Measurements from ENCODE around the gene ITGB7.

The ITGB7 gene, protein sequence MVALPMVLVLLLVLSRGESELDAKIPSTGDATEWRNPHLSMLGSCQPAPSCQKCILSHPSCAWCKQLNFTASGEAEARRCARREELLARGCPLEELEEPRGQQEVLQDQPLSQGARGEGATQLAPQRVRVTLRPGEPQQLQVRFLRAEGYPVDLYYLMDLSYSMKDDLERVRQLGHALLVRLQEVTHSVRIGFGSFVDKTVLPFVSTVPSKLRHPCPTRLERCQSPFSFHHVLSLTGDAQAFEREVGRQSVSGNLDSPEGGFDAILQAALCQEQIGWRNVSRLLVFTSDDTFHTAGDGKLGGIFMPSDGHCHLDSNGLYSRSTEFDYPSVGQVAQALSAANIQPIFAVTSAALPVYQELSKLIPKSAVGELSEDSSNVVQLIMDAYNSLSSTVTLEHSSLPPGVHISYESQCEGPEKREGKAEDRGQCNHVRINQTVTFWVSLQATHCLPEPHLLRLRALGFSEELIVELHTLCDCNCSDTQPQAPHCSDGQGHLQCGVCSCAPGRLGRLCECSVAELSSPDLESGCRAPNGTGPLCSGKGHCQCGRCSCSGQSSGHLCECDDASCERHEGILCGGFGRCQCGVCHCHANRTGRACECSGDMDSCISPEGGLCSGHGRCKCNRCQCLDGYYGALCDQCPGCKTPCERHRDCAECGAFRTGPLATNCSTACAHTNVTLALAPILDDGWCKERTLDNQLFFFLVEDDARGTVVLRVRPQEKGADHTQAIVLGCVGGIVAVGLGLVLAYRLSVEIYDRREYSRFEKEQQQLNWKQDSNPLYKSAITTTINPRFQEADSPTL

DNA sequence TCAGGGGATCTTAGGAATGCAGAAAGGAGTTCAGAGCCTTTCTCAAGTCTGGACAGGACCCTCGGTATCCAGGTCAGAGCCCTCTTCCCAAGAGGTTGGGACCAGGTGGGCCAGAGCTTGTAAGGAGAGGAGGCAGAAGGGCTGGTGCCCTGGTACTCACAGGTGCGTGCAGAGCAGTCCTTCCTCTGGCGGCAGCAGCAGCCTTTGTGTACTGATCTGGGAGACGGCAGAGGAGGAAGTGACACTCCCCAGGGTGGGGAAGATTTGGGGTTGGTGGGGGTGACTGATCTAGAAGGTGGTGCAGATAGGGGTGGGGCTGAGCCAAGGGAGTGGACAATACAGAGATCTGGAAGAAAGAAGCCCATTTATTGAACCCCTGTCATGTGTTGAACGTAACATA lies at the start of gene ITGB7:
Gene ITGB7 (minus strand): TSS at position 210 of the 400 bp plus-strand sequence. CDS start 6,808 bp downstream, outside the sequence.
- DNase-seq = no peak

DNA sequence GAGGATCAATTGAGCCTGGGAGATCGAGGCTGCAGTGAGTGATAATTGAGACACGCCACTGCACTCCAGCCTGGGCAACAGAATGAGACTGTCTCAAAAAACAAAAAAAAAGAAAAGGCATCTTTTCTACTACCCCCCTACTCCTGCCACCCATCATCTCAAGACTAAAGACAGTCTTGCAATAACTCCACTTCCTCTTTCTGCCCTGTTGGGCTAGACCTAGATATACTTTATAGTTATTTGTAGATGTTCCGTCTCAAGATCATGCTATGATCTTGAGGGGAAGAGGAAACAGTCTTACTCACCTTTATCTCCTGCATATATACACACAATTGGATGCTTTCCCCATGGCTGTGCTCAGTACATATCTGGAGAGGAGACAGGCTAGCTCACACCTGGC lies 48.9 kb upstream of the ITGB7 start:
- no peak for DNase-seq

GRCh38 chr12:53254816-53255545 lies 47.9 kb upstream of the ITGB7 start:
- DNase-seq = no peak

GRCh38 chr12:53253298-53253697 lies 46.2 kb upstream of the ITGB7 start:
- DNase-seq = no peak

DNA sequence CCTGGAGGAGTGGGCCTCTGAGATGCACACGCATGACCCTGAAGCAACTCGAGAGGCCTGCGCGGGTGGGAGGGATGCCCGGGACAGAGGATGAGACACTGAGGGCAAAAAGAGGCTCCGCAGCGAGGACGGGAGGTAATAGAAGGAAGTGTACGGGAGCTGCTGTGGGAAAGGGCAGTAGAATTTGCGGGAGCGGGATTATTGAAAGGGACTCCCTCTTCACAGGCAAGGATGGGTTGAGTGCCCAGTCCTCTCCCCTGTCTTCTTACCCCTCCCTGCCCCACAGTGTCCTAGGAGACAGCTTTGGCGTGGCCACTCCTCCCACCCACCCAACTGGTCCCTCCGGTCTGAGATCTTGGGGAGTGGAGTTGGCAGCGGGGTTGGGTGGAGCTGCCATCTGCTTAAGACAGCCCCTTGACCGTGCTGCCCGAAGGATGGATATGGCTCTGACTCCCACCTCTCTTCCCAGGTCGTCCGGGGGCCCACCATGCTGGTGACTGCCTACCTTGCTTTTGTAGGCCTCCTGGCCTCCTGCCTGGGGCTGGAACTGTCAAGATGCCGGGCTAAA lies 45.4 kb upstream of the ITGB7 start:
- no peak for DNase-seq

DNA sequence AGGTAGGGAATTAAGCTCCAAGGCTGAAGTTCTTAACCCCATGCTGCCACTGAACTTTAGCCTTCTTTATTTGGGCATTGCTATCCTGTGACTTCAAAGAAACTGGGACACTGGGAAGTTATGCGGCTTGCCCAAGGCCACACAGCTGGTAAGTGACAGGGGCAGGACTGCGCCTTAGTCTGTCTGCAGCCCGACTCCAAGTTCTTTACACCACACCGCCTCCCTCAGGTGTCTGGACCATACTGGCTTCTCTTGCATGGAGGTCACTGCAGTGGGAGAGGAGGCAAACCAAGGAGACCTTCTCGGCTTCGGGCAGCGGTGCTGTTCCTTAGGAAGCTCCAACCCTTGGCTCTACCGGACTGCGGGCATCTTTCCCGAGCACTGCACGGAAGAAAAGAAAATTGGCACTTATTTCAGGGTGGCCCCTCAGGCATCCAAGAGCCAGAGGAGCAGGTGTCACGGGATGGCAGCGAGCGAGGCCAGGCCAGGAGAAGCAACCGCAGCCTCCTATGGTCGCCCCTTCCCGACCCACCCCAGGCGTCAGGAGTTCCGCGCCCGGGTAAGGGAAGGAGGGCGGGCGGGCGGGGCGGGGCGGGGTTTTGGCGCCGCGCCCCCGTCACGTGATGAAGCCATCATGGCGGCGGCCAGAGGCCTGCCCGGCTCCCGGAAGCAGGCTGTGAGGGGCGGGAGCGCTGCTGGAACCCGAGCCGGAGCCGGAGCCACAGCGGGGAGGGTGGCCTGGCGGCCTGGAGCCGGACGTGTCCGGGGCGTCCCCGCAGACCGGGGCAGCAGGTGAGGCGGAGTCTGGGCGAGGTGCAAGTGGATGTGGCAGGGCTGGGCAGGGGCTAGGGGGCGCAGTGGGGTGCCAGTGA lies 44.7 kb upstream of the ITGB7 start:
- no peak for DNase-seq

- no peak for DNase-seq
Observed at GRCh38 chr12:53245286-53245685, 38.2 kb upstream of the ITGB7 start.

DNA sequence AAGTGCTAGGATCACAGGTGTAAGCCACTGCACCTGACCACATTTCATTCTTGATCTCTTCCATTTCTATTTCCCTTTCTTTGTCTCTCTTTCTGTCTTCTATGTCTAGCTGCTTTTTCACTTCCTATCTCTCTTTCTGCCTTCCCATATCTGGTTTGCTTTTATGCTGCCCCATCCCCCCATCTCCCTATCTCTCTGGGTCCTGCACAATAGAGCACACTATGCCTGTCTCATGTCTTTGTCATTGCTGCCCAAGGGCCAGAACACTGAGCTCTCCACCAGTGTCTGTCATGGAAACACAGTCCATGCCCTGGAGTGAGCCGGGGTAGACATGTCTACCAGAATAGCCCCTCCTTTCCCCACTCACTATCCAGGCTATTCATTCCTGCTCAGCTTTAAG lies 37.3 kb upstream of the ITGB7 start:
- DNase-seq = no peak

GRCh38 chr12:53241623-53242412 lies 34.8 kb upstream of the ITGB7 start:
- no peak for DNase-seq

DNA sequence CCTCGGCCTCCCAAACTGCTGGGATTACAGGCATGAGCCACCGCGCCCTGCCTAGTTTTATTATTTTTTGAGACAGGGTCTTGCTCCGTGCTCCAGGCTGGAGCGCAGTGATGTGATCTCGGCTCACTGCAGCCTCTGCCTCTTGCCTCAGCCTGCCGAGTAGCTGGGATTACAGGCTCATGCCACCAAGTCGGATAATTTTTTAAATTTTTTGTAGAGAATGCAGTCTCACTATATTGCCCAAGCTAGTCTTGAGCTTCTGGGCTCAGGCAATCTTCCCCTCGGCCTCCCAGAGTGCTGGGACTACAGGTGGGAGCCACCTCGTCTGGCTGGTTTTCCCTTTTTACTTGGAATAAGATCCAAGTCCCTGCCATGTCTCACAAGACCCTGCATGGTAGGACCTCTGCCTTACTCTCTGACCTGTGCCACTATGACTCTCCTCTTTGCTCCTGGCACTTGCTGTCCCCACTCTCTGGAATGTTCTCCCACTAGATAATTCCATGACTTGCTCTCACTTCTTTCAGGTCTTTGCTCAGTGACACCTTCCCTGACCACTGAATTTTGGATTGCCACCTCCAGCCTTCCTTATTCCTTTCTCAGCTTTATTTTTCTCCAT lies 32.7 kb upstream of the ITGB7 start:
- no peak for DNase-seq

- DNase-seq = no peak
Observed at GRCh38 chr12:53236443-53237111, 29.5 kb upstream of the ITGB7 start.

- DNase-seq = no peak
Observed at GRCh38 chr12:53235742-53236442, 28.8 kb upstream of the ITGB7 start.

DNA sequence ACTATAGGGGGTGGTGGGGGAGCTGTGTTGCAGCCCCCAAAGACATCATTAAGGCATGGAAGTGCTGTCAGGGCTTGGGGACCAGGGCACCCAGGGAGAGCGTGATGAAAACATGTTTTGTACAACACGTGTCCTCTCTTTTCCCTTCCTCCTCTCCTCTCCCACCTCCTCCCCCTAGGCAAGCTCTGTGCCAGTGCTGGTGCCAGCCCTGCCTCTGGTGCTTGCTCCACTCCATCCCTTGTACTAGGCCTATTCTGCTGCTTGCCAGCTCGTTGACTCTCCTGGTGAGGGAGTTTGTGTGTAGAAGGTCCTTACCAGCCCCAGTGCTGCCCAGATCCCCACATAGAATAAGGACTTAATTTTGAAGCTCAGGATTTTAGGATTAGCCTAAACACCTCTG lies 28.1 kb upstream of the ITGB7 start:
- no peak for DNase-seq

- no peak for DNase-seq
Observed at GRCh38 chr12:53234271-53234914, 27.3 kb upstream of the ITGB7 start.

- DNase-seq = no peak
Observed at GRCh38 chr12:53233671-53234121, 26.6 kb upstream of the ITGB7 start.

- DNase-seq = no peak
Observed at GRCh38 chr12:53232646-53233461, 25.8 kb upstream of the ITGB7 start.

DNA sequence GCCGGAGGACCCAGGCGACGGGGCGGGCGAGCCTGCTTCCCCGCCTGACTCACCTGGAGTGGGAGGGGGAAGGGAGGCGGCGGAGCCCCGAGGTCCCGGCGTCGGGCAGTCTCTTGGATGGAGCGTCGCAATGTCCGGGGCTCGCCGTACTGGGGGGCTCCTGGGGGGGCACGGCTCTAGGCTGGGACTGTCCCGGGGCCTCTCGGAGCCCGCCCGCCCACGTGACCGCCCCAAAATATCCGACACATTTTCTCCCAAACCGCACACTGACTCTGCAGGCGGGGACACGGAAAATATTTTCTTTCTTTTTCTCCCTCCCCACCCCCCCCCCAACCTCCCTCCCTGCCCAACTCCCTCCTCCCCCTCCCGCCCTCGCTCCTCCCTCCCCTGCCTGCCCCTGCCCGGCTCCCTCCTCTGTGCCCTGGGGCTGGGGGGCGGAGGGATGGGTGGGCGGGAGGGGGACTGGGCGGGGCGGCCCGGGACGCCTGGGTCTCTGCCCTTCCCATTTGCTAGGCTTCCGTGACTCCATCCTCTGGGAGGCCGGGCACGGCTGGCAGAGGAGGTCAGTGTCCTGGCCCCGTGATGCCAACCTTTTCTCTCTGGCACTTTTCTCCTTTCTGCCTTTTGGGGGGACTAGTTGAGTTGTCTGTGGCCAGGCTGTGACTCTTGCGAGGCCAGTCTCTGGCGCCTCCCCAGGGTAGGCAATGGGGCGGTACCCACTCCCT lies 25.0 kb upstream of the ITGB7 start, which contains the start of gene RARG:
Gene RARG (minus strand): TSS at position 289 of the 725 bp plus-strand sequence. CDS start 4,664 bp downstream, outside the sequence.
- no peak for DNase-seq

Measured in NCI-H2081 treated with DMSO at 0.1 percent for 48 hours (cell line).